Mesothelial cell of epicardium (in vitro differentiated cells): ENCODE results near the gene KCNG4. TPM values are rescaled to one million over a fixed set of nuclear protein-coding genes. Genes with fewer than 3 reads are reported as not detected.

Experiments used
- DNase-seq, 2 experiments: peaks; one replicate each; pipeline ENCODE4 v3.0.0; 2021; ENCODE audit warnings: low spot score in 2 of 2; ENCODE audit not compliant: unreplicated experiment in 2 of 2
- H3K27ac Mint-ChIP-seq: 2 replicates; pipeline ENCODE4 v1.8.0; 2021; ENCODE audit warnings: mixed read lengths
- H3K27me3 Mint-ChIP-seq: 2 replicates; pipeline ENCODE4 v1.8.0; 2021; ENCODE audit warnings: low read depth, mixed read lengths
- H3K36me3 Mint-ChIP-seq: 2 replicates; pipeline ENCODE4 v1.8.0; 2021; ENCODE audit warnings: mixed read lengths
- H3K4me1 Mint-ChIP-seq: 2 replicates; pipeline ENCODE4 v1.8.0; 2021; ENCODE audit warnings: mixed read lengths
- H3K4me3 Mint-ChIP-seq: 2 replicates; pipeline ENCODE4 v1.8.0; 2021; ENCODE audit warnings: mild to moderate bottlenecking, moderate library complexity, mixed read lengths
- H3K9me3 Mint-ChIP-seq: 2 replicates; pipeline ENCODE4 v1.8.0; 2021; ENCODE audit warnings: mixed read lengths
- total RNA-seq: library from RNA; stranded (reverse); gene quantifications from 3 replicates; pipeline ENCODE4 v1.2.1, GENCODE V29; 2021
- TF ChIP-seq, protein P1 (sequence below): fragments of 200-600 bp; sonication (generic); IDR thresholded peaks from one replicate; pipeline ENCODE4 v1.5.0; 2021; ENCODE audit warnings: antibody characterized with exemption; ENCODE audit not compliant: unreplicated experiment

The KCNG4 gene
- total RNA-seq, 1 donor from 2014 or later: not detected

DNA sequence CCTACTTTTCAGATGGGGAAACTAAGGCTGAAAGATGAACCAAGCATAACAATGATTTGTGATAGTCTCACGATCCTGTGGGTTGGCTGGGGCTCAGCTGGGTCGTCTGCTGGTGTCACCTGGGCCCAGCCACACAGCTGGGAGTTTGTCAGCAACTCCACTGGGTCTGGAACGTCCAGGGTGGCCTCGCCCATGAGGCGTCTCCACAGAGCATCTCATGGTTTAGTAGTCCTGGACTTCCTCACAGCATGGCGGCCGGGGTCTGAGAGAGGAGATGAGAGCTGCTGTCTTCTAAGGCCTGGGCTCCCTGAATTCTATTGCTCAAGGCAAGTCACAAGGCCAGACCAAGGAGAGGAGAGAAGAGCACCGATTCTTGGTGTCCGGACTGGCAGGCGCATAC is 30.7 kb upstream of the KCNG4 start:
- H3K9me3 Mint-ChIP-seq: no peaks in the 10 kb centered on the region
- DNase-seq: no peak
- no peak overlapping the region for H3K27ac Mint-ChIP-seq
- no peaks in the 10 kb centered on the region for H3K36me3 Mint-ChIP-seq
- H3K4me3 Mint-ChIP-seq: no peak overlapping the region
- H3K27me3 Mint-ChIP-seq: peaks cover 7% of the 10 kb centered on the region
- TF ChIP-seq, protein P1, sequence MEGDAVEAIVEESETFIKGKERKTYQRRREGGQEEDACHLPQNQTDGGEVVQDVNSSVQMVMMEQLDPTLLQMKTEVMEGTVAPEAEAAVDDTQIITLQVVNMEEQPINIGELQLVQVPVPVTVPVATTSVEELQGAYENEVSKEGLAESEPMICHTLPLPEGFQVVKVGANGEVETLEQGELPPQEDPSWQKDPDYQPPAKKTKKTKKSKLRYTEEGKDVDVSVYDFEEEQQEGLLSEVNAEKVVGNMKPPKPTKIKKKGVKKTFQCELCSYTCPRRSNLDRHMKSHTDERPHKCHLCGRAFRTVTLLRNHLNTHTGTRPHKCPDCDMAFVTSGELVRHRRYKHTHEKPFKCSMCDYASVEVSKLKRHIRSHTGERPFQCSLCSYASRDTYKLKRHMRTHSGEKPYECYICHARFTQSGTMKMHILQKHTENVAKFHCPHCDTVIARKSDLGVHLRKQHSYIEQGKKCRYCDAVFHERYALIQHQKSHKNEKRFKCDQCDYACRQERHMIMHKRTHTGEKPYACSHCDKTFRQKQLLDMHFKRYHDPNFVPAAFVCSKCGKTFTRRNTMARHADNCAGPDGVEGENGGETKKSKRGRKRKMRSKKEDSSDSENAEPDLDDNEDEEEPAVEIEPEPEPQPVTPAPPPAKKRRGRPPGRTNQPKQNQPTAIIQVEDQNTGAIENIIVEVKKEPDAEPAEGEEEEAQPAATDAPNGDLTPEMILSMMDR: no peak
- H3K4me1 Mint-ChIP-seq: peaks cover 3% of the 10 kb centered on the region

DNA sequence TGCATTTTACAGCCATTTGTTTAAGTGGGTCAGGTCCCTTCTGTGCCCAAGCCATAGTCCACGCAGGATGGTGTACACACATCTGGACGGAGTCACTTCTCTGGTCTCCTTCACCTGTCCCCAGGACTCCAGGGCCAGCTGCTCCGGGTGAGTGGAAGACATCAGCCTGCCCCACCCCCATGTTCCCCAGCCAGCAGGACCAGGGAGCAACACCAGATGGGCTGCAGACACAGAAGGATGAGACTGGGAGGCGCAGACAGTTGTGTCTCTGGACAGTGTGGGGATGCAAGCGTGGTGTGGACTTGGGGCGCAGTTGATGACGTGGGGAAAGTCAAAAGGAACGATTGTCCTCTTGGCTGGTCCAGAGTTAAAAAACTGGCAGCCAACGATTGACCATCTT is 30.3 kb upstream of the KCNG4 start:
- H3K27ac Mint-ChIP-seq: no peak overlapping the region

DNA sequence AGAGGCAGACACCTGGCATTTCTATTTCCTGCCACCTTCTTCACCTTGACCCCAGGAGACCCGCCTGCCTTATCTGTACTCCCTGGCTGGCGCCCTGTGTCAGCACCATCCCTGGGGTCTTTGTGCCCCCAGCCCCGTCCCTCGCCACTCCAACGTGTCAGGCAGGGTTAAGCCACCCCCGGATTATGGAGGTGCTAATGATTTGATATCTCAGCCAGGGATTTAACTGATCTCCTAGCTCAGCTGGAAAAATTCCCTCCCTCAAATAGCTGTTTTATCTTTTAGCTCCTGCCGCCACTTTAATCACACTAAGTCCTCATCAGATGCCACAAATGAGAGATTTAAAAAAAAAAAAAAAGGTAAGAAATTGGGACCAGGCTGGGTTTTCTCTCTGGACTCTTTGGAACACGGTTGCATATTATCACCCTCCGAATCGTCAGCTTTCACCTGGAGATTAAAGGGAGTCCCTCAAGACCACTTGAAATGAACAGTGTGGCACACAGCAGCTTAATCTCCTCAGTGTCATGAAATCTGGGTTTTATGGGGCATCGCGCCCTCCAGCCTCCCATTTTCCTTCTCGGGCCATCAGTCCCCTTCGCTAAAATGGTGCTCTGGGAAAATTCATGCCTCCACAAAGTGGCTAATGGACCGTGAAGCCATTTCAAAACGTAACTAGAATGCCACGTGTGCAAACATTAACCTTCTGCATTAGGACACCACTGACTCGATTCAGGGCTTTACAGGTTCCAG is 28.7 kb upstream of the KCNG4 start:
- Mint-ChIP-seq H3K4me1 (peaks cover 3% of the 10 kb centered on the region), H3K4me3 (no peak overlapping the region), H3K27me3 (peaks cover 7% of the 10 kb centered on the region), H3K36me3 (no peaks in the 10 kb centered on the region), H3K9me3 (no peaks in the 10 kb centered on the region), H3K27ac (no peak overlapping the region)
- no peak for DNase-seq
- TF ChIP-seq, protein P1: no peak

More for the DNA sequence above, 30.3 kb upstream of the KCNG4 start:
- H3K27me3 Mint-ChIP-seq: peaks cover 7% of the 10 kb centered on the region
- H3K4me1 Mint-ChIP-seq: peaks cover 3% of the 10 kb centered on the region
- no peaks in the 10 kb centered on the region for H3K9me3 Mint-ChIP-seq
- no peak overlapping the region for H3K4me3 Mint-ChIP-seq
- H3K36me3 Mint-ChIP-seq: no peaks in the 10 kb centered on the region
- TF ChIP-seq, protein P1: no peak
- DNase-seq: no peak

DNA sequence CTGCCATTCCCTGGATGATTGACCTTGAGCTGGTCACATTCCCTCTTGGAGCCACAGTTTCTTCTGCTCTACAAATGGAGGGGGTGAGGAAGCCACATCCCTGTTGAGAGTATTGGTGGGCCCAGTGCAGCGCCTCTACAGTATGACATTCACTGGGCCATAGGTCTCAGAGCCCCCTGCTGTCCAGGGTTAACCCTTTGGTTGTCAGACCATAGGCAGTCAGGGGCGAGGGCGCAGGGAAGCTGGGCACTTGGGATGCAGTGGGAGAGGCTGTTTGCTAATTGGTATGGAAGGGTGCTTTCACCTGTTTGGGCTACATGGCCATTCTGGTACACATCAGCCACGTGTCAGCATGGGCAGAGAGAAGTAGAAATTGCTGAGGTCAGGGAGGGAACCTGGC is 27.6 kb upstream of the KCNG4 start:
- DNase-seq: no peak

DNA sequence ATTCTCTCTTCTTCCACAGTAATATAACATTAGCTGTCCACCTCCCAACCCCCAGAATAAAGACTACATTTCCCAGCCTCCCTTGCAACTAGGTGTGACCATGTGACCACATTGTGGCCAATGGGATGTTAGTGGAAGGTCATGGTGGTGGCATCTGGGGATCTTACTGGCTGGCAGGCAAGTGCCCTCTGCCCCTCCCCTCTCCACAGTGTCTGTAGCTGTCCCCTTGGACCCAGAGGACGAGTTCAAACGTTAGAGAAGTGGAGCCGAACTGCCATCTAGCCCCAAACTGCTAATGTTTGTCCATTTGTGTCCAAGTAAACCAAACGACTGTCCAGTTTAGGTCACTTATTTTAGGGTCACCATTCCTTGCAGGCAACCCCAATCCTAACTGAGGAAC is 26.6 kb upstream of the KCNG4 start:
- H3K9me3 Mint-ChIP-seq: no peaks in the 10 kb centered on the region
- no peaks in the 10 kb centered on the region for H3K36me3 Mint-ChIP-seq
- peaks cover 7% of the 10 kb centered on the region for H3K27me3 Mint-ChIP-seq
- TF ChIP-seq, protein P1: no peak
- no peak for DNase-seq
- H3K4me1 Mint-ChIP-seq: peaks cover 3% of the 10 kb centered on the region
- no peak overlapping the region for H3K4me3 Mint-ChIP-seq
- H3K27ac Mint-ChIP-seq: no peak overlapping the region

More for the DNA sequence above, 27.6 kb upstream of the KCNG4 start:
- Mint-ChIP-seq H3K4me3 (no peak overlapping the region), H3K9me3 (no peaks in the 10 kb centered on the region), H3K4me1 (peaks cover 3% of the 10 kb centered on the region), H3K27me3 (peaks cover 7% of the 10 kb centered on the region), H3K36me3 (no peaks in the 10 kb centered on the region), H3K27ac (no peak overlapping the region)
- TF ChIP-seq, protein P1: no peak
